ENCODE results near the gene ZFP64.

DNA sequence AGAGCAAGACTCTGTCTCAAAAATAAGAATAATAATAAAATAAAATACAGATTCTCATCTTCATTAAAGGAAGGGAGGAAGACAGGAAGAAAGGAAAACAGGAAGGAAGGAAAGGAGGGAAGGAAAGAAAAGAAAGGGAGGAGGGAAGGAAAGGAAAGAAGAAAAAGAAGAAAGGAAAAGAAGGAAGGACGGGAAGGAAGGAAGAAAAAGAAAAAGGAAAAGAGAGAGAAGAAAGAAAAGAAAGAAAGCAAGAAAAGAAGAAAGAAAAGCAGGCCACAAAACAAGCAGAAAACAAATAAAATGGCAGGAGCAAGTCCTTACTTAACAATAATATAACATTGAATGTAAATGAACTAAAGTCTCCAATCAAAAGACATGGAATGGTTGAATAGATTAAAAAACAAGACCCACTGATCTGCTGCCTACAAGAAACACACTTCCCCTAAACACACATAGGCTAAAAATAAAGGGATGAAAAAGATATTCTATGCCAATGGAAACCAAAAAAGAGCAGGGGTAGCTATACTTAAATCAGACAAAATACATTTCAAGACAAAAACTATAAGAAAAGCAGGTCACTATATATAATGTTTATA, 60.4 kb downstream of the ZFP64 start:
- TF ChIP-seq, protein P1, sequence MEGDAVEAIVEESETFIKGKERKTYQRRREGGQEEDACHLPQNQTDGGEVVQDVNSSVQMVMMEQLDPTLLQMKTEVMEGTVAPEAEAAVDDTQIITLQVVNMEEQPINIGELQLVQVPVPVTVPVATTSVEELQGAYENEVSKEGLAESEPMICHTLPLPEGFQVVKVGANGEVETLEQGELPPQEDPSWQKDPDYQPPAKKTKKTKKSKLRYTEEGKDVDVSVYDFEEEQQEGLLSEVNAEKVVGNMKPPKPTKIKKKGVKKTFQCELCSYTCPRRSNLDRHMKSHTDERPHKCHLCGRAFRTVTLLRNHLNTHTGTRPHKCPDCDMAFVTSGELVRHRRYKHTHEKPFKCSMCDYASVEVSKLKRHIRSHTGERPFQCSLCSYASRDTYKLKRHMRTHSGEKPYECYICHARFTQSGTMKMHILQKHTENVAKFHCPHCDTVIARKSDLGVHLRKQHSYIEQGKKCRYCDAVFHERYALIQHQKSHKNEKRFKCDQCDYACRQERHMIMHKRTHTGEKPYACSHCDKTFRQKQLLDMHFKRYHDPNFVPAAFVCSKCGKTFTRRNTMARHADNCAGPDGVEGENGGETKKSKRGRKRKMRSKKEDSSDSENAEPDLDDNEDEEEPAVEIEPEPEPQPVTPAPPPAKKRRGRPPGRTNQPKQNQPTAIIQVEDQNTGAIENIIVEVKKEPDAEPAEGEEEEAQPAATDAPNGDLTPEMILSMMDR (IDR thresholded peaks at IDR 0.05; ENCODE audit: low read depth, low read length, poor library complexity, severe bottlenecking): no peak
- no peak for TF ChIP-seq EZH2phosphoT487 (IDR thresholded peaks at IDR 0.05; ENCODE audit: borderline replicate concordance, low read length)
